Stimulated activated CD8-positive, alpha-beta memory T cell treated with anti-CD3 and anti-CD28 coated beads, Interleukin-4, amount 100 ng/mL, for 24 hours (primary cell): Measurements from ENCODE around the gene EHF.

Source experiments
- DNase-seq: peaks from one replicate; pipeline ENCODE4 v3.0.0-alpha.2; 2020; ENCODE audit warnings: low read depth

Gene EHF

DNA sequence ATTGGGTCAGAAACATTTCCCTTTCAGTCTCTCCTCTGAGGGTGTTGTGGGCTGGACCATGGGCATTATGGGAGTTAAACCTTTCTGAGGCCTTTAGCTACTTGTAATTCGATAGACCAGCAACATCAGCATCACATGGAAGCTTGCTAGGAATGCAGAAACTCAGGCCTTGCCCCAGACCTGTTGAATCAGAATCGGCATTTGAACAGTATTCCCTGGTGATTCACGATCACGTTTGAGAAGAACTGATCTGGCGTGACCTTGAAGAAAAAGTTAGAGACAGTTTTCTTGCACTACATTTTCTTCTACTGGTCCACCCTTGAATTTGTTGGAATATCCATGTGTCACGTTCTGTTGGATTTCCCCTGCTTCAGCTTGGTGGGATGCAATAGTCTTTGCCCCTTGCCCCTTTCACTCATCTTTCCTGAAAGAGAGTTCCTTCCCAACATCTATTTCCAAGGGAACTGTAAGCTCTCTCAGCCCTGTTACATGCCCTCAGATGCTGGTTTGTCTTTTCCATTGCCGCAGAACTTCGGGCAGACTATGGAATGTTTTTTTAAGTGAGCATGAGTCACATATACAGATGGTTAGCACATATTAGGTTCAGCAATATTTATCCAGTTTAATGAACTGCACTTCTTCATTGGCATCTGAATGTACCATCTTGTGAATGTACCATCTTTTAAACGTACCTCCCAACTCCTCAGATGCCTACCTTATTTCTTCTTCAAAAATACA is 23.9 kb downstream of the EHF start:
- no peak for DNase-seq

DNA sequence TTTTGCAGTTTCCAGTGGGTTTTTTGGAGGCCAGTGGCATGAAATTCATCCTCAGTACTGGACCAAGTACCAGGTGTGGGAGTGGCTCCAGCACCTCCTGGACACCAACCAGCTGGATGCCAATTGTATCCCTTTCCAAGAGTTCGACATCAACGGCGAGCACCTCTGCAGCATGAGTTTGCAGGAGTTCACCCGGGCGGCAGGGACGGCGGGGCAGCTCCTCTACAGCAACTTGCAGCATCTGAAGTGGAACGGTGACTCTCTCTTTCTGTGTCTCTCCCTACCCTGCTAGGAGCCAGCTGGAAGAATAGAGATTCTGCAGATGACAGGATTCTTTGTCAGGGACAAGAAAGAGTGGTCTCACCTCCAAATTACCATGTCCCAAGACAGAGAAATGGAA is 25.5 kb downstream of the EHF start:
- no peak for DNase-seq

DNA sequence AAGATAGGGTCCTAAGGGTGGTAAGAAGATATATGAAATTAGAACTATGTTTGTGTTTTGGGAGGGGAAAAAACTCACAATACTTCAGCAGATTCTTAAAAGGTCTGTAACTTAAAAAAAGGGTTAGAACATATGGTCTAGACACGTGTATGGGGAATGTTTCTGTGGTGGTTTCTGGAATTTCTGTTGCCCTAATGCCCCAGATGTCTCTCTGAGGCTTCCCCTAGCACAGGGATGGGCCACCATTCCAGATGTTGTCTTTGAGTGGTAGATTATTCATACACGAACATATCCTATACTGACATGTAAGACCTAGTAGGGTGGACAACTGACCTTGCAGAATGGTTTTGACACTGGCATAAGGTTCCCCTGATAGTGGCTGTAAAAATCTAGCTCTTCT is 26.2 kb downstream of the EHF start:
- DNase-seq, result no peak

GRCh38 chr11:34647532-34647931 is 26.6 kb downstream of the EHF start:
- DNase-seq, result no peak

GRCh38 chr11:34648036-34648435 is 27.1 kb downstream of the EHF start:
- DNase-seq, result no peak

DNA sequence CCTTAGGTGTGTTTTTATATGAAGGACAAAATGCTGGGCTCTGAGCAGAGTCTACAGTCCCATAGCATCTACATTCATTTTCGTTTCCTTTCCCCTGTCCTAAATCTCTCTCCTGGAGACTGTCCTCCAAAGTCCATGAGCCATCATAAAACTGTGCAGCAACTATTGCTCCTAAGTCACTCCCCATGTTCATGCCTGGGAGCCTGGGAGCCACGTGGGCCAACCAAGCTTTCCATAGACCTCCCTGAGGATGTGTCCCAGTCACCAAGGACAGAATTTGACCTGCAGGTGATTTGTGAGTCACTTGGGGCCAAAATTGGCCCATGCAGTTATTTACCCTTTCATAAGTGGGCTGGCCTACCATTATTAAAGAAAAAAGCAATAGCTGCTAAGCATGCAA is 28.7 kb downstream of the EHF start:
- DNase-seq, result no peak

- peak; percentile 75 for DNase-seq
Observed at GRCh38 chr11:34650528-34650927, 29.6 kb downstream of the EHF start.

DNA sequence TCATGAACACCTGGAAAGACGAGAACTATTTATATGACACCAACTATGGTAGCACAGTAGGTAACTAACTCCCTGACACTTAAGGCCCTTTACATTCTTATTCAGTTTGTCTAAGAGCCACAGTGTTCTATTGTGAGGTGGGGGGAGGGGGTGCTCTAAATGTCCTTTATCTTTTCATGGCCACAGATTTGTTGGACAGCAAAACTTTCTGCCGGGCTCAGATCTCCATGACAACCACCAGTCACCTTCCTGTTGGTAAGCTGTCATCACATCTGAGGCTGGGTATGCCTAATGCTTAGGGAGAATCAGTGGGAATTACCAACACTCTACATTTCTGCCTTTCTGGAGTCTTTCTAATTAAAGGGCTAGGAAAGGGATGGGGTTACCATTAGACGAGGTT is 30.7 kb downstream of the EHF start:
- DNase-seq, result no peak

GRCh38 chr11:34652191-34652973 is 31.5 kb downstream of the EHF start:
- DNase-seq, result no peak

DNA sequence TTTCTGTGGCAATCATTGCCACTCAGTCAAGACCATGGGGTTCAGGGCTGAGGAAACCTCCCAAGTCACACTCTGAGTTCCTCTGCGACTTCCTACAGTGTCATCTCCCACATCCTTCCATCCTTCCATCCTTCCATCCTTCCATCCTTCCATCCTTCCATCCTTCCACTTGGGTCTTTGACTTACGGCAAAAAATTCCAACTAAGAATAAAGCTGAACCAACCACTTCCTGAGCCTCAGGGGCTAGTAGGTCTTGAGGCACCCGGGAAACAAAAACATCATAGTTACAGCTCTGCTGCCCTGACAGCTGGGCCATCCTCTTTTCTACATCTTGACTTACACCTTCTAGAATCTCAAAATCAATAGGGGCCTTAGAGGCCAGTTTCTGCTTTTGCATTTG is 32.1 kb downstream of the EHF start:
- DNase-seq, result no peak

DNA sequence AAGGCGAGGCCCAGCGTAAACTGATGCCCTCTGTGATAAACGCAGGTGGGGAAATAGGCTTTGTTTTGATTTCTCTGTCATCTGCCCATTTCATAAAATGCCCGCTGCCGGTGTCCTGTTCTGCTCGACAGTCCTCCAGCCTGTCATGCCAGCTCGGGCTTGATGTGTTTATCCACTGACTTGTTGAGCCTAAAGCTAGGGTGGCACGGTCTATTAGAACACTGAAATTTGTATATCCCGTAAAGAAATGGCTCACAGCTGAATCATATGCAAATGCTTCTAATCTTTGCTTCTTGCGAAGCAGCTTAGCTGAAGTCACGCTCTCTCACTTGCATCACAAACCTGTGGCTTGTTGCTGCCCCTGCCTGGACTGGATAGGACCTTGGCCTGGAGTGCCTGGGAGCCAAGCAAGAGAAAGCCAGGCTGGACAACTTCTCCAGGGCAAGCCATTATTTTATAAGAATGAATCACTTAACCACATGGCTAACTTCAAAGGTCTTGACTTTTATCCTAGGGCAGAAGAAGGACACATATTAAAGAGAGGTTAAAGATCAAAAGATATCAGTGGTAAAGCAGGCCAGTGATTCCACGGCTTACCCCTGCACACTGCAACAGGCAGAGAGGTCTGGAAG is 33.1 kb downstream of the EHF start:
- DNase-seq, result no peak

DNA sequence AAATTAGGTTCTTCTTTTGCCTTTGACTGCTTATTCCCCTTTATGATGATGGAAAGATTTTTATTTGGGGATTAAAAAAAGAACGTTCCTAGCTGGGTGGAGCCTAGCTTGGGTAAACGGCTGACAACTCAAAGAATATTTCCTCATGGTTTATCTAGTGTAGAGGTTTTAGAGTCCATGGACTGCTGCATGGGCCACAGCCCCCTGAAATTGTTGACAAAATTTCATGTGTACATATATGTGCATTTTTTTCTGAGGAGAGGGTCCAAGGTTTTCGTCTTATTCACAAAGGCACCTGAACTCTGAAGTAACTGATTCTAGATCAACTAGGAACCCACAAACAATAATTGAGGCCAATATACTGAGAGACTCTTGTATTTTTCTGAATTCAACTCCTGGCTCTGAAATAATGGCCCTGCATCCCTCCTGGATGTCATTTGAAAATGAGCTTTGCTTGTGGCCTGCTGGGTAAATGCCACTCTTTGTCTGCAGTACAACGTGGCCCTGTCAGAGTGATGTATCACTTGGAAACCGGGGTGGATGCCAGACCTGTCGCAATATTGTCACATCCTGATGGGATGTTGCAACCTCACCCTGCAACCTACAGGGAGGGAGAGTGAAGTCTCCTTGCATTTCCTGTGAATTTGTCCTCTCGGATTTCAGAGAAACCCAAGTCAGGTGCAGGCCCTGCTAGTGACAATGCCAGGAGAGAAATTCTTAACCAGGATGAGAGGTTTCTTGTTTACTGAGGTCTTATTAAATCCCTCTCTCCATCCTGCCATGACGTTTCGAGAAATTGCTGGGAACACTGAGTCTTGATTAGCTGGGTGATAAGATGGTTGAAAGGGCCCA is 33.8 kb downstream of the EHF start:
- DNase-seq, result no peak

DNA sequence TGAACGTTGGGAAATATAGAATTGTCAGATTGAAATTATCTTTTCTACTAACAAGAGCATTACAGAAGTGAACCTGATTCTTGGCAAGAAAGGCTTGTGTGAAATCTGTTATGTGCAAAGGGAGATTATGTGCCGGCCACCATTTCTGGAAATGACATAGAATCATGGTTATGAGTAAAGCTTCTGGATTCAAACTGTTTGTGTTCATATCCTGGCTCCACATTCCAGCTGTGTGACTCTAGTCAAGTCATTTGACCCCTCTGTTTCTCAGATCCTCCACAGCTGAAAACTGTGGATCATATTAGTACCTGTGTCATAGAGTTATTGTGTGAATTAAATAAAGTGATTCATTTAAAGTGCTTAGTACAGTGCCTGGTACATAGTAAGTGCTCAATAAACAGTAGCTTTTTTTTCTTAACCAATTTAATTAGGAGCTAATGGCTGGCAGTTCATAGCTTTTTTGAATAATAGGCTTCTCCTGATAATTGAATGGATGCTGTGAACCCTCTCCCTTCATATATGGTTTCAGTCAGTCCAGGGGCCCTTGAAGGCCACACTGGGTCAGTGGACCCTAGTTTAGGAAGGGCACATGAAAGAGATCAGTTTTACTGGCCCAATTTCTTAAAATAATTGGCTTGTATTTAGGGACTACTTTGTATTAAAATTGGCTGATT is 34.6 kb downstream of the EHF start:
- DNase-seq, result no peak

DNA sequence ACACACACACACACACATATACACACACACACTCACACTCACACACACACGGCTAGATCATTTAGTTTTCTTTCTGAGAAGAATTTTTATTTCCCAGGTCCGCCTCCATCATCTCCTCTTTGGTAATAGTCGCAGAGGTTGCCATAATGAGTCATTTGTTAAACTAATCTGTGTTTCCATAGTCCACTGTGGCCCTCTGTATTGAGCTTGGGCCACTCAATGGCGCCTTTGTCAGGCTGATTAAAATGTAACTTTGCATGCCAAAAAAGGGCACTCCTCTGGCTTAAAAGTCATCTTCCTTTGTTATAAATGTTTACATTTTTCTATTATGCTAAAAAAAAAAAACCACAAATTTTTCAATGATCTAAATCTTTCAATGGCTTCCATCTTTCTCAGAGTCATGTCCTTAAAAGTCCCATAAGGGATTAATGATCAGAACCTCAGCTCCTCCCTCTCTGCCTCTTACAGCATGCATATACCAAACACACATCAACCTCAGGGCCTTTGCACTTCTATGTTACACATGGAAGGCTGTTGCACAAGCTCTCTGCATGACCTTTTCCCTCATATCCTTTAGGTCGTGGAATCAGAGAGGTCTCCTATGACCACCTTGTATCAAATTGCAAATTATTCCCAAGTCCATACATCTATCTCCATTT is 35.3 kb downstream of the EHF start:
- no peak for DNase-seq

DNA sequence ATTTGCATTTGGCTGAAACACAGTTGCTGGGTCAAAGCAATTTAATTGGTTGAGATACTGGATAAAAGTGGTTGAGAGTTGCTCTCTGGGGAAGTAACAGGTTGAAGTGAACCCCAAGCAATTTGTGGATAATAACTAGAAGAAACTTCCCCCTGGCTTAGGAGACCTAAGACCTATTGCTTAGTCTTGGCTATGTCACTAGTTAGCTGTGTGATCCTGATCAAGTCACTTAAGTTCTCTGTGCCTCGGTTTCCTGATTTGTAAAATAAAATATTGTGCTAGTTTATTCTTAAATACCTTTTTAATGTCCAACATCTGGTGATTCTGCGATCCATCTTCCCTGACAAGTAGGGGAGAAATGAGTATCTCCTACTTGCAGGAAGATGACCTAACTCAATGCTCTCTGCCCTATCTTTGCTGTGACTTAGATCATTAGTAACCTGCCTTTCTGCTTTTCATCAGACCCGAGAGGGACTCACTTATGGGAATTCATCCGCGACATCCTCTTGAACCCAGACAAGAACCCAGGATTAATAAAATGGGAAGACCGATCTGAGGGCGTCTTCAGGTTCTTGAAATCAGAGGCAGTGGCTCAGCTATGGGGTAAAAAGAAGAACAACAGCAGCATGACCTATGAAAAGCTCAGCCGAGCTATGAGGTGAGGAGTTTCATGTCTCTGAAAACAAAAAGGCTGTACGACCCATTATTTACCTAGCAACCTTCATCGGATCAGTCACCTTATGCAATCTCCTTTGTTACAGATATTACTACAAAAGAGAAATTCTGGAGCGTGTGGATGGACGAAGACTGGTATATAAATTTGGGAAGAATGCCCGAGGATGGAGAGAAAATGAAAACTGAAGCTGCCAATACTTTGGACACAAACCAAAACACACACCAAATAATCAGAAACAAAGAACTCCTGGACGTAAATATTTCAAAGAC is 37.5 kb downstream of the EHF start:
- DNase-seq, result no peak

DNA sequence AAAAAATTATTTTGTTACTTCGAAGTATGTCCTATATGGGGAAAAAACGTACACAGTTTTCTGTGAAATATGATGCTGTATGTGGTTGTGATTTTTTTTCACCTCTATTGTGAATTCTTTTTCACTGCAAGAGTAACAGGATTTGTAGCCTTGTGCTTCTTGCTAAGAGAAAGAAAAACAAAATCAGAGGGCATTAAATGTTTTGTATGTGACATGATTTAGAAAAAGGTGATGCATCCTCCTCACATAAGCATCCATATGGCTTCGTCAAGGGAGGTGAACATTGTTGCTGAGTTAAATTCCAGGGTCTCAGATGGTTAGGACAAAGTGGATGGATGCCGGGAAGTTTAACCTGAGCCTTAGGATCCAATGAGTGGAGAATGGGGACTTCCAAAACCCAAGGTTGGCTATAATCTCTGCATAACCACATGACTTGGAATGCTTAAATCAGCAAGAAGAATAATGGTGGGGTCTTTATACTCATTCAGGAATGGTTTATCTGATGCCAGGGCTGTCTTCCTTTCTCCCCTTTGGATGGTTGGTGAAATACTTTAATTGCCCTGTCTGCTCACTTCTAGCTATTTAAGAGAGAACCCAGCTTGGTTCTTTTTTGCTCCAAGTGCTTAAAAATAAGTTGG is 38.3 kb downstream of the EHF start:
- DNase-seq, result no peak

DNA sequence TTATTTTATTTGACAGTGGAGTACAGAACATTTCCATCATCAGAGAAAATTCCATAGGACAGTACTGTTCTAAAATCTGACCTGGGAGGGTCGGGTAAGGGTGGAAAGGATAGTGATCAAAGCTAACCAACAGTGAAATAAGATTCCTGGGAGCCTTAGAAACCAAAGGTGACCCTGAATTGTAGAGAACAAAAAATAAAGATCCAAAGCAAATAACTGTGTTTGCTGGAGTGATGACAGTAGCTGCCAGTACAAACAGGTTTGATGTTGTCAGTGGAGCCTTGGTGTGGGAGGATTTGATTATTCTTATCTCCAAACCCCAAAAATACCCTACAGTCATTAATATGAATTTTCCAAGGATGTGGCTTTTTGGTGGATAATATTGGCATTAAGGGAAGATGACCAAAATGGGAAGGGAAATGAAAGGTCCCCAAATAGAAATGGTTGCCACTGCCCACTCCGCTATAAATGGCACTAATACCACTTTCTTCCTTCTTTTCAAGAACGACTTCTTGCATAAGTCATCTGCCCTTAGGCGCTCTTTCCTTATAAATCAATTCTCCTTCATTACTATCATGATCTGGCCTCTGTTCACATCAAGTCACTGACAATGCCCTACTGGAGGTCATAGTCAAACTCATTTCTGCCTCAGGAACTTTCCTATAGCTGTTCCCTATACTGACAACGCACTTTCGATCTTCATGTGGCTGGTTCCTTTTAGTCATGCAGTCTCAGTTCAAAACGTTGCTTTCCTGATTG is 44.4 kb downstream of the EHF start:
- DNase-seq, result no peak

GRCh38 chr11:34667810-34668582 is 47.1 kb downstream of the EHF start:
- no peak for DNase-seq
